ENCODE results near the gene AFF3. TPM values are rescaled to one million over a fixed set of nuclear protein-coding genes. Genes with fewer than 3 reads are reported as not detected.

The AFF3 gene
- total RNA-seq, 4 donors from 2014 or later, result 3.1 to 5.0 (median 3.7) TPM

DNA sequence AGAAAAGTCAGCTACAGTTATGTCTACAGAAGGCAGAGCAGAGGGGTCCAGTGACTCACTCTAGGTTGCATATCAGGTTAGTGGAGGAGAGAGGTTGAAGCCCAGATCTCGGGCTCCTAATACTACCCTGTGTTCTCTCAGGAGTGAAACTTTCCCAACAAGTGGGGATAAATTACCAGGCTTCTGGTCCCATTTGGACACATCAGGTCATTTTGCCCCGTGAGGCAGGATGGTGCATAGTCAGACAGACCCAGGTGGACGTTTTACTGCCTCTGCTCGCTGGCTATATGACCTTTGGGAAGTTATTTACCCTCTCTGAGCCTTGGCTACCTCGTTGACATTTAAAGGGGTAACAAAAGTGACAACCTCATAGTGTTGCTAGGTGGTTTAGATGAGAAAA lies 524.6 kb downstream of the AFF3 start:
- WGBS, result 73% methylated on average over 5 of the region's 5 CpGs
- TF ChIP-seq POLR2AphosphoS5 (IDR thresholded peaks at IDR 0.05) (no peak), POLR2A (IDR thresholded peaks at IDR 0.05) (no peak), EP300 (IDR thresholded peaks at IDR 0.05) (no peak)
- TF ChIP-seq, protein P1, sequence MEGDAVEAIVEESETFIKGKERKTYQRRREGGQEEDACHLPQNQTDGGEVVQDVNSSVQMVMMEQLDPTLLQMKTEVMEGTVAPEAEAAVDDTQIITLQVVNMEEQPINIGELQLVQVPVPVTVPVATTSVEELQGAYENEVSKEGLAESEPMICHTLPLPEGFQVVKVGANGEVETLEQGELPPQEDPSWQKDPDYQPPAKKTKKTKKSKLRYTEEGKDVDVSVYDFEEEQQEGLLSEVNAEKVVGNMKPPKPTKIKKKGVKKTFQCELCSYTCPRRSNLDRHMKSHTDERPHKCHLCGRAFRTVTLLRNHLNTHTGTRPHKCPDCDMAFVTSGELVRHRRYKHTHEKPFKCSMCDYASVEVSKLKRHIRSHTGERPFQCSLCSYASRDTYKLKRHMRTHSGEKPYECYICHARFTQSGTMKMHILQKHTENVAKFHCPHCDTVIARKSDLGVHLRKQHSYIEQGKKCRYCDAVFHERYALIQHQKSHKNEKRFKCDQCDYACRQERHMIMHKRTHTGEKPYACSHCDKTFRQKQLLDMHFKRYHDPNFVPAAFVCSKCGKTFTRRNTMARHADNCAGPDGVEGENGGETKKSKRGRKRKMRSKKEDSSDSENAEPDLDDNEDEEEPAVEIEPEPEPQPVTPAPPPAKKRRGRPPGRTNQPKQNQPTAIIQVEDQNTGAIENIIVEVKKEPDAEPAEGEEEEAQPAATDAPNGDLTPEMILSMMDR (IDR thresholded peaks at IDR 0.05), result no peak
- peak in 1 of 2 donors; percentile 4 for DNase-seq (ENCODE audit: low spot score in 2 of 2)
- Histone ChIP-seq H3K27ac (no peak overlapping the region), H3K4me1 (no peaks in the 10 kb centered on the region), H3K4me3 (no peak overlapping the region), H3K9me3 (no peaks in the 10 kb centered on the region), H3K36me3 (no peaks in the 10 kb centered on the region), H3K27me3 (no peaks in the 10 kb centered on the region)

DNA sequence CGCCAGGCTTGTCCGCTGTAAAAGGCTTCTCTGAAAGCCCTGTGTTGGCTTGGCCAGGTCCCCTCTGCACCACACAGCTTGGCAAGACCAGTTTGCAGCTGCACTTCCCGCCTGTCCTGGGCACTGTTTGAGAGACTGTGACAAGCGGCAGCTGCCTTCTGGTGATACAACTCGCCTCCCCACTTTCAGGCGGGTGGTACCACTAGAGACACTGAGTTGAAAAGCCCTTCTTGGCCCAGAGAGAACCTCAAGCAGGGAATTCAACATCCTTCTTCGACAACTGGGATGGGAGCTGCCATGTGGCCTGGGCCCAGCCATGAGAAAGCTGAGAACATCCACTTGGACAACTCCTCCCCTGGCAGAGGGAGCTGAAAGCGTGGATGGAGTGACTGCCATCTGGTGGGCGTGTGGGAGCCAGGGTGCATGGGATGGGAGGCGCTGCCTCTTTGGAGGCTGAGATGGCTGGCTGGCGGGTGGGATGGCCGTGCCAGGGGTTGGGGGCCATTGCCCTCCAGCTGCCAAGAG lies 527.1 kb downstream of the AFF3 start:
- H3K4me1 ChIP-seq, result no peaks in the 10 kb centered on the region
- H3K27ac ChIP-seq, result no peak overlapping the region
- no peaks in the 10 kb centered on the region for H3K9me3 ChIP-seq
- no peak overlapping the region for H3K4me3 ChIP-seq
- WGBS, result 84% methylated on average over 12 of the region's 12 CpGs
- no peak for DNase-seq (ENCODE audit: low spot score in 2 of 2)
- TF ChIP-seq, protein P1 (IDR thresholded peaks at IDR 0.05), result no peak
- TF ChIP-seq POLR2AphosphoS5 (IDR thresholded peaks at IDR 0.05), result no peak
- TF ChIP-seq EP300 (IDR thresholded peaks at IDR 0.05), result no peak
- no peak for TF ChIP-seq POLR2A (IDR thresholded peaks at IDR 0.05)
- H3K36me3 ChIP-seq, result no peaks in the 10 kb centered on the region
- H3K27me3 ChIP-seq, result no peaks in the 10 kb centered on the region

DNA sequence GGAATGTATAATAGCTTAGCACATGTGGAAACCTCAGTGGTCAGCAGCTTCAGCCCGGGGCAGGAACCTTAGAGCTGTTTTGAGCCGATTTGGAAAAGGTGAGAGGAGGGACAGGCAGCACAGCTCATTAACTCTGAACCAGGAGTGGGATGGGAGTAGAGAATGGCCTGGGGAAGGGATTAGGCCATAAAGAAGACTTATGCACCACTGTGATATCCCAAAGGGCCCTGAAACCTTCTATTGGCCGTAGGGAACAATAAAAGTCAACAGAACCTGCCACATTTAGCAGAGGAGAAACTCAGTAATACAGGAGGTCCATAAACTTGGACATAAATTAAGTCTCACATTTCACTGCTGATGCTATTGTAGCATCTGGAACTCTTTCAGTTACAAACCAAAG lies 528.4 kb downstream of the AFF3 start:
- no peaks in the 10 kb centered on the region for H3K4me1 ChIP-seq
- no peak overlapping the region for H3K27ac ChIP-seq
- H3K36me3 ChIP-seq, result no peaks in the 10 kb centered on the region
- DNase-seq (ENCODE audit: low spot score in 2 of 2), result no peak
- TF ChIP-seq EP300 (IDR thresholded peaks at IDR 0.05), result no peak
- TF ChIP-seq, protein P1 (IDR thresholded peaks at IDR 0.05), result no peak
- no peak for TF ChIP-seq POLR2AphosphoS5 (IDR thresholded peaks at IDR 0.05)
- 64% methylated on average over 3 of the region's 3 CpGs for WGBS
- H3K27me3 ChIP-seq, result no peaks in the 10 kb centered on the region
- no peak overlapping the region for H3K4me3 ChIP-seq
- H3K9me3 ChIP-seq, result no peaks in the 10 kb centered on the region

DNA sequence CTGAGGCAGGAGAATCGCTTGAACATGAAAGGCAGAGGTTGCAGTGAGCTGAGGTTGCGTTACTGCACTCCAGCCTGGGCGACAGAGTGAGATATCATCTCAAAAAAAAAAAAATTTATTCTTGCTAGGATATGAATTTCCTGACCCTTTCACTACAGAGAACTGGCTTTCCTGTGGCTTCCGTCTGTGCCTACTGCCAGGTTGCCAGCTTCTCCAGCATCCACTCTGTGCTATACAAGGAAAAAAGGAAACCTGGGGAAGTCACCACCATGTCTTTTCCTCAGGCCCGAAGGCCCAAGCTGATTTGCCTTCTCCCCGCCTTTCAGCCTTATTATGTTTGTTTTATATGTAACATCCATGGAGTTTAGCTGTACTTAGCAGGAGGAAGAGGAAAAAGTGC lies 530.6 kb downstream of the AFF3 start:
- WGBS, result 88% methylated on average over 6 of the region's 6 CpGs
- Histone ChIP-seq H3K4me3 (no peak overlapping the region), H3K36me3 (no peaks in the 10 kb centered on the region)

DNA sequence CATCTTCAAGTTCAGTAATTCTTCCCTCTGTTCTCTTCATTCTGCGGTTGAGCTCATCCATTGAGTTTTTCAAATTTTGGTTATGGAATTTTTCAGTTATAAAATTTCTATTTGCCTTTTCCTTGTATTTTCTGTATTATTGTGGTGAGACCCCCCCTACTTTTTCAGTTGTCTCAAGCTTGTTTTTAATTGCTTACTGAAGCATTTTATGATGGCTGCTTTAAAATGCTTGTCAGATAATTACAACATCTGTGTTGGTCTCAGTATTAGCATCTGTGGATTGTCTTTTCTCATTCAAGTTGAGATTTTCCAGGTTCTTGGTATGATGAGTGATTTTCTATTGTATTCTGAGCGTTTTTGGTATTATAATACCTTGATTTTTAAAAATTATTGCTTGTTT lies 531.4 kb downstream of the AFF3 start:
- no peak overlapping the region for H3K27ac ChIP-seq

More for the DNA sequence above, 530.6 kb downstream of the AFF3 start:
- Histone ChIP-seq H3K9me3 (no peaks in the 10 kb centered on the region), H3K27me3 (no peaks in the 10 kb centered on the region), H3K27ac (no peak overlapping the region), H3K4me1 (peaks cover 6% of the 10 kb centered on the region)
- TF ChIP-seq, protein P1 (IDR thresholded peaks at IDR 0.05), result no peak
- no peak for DNase-seq (ENCODE audit: low spot score in 2 of 2)

More for the DNA sequence above, 531.4 kb downstream of the AFF3 start:
- H3K9me3 ChIP-seq, result no peaks in the 10 kb centered on the region
- H3K27me3 ChIP-seq, result no peaks in the 10 kb centered on the region
- WGBS, result 84% methylated on average over 2 of the region's 2 CpGs
- no peaks in the 10 kb centered on the region for H3K36me3 ChIP-seq
- peaks cover 6% of the 10 kb centered on the region for H3K4me1 ChIP-seq
- H3K4me3 ChIP-seq, result no peak overlapping the region
- TF ChIP-seq, protein P1 (IDR thresholded peaks at IDR 0.05), result no peak
- TF ChIP-seq POLR2A (IDR thresholded peaks at IDR 0.05), result no peak
- DNase-seq (ENCODE audit: low spot score in 2 of 2), result no peak
